ENCODE results near the gene SLC27A1. TPM values are rescaled to one million over a fixed set of nuclear protein-coding genes. Genes with fewer than 3 reads are reported as not detected.

SLC27A1 gene
- total RNA-seq, 1 donor from 2014 or later, result 4.3 TPM

DNA sequence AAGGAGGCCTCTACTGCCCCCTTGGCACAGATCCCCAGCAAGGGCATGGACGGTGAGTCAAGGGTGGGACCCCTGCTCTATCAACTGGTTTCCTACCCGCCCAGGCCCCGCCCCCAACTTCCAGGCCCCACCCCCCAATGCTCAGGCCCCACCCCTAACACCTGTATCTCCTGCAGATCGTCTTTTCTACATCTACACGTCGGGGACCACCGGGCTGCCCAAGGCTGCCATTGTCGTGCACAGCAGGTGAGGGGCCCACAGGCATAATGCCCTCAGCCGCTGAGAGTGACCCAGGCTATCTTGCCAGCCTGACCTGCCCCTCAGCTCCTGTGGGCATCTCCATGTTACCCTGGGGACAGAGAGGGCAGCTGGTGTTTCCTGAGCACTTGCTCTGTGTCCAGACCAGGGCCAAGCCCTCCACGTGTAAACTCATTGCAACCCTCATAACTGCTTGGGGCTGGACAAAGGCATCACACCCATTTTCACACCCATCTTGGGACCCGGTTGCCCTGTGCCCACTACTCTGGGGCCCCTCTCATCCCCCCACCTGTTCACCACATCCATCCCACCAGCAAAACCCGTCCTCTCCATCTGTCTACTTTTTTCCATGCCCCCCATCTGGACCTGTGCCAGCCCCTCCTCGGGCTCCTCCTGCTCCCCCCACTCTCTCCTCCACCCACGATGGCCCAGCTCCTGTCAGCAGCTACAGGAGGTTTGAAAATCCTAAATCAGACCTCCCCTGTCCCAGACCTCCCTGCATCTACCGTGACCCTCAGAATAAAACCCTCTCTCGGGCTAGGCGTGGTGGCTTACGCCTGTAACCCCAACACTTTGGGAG lies 17.2 kb downstream of the SLC27A1 start:
- Mint-ChIP-seq H3K27me3 (no peaks in the 10 kb centered on the region), H3K4me1 (peaks cover 13% of the 10 kb centered on the region), H3K4me3 (no peak overlapping the region), H3K27ac (no peak overlapping the region), H3K9me3 (no peaks in the 10 kb centered on the region), H3K36me3 (ENCODE audit: low read depth) (no peaks in the 10 kb centered on the region)
- DNase-seq, result no peak
- no peak for ATAC-seq (ENCODE audit: low read depth)
- POLR2A ChIA-PET, result no interaction called here
- intact Hi-C loops (cut with micrococcal nuclease), result no loop called here
- CTCF ChIA-PET, result interaction anchor here (2.0 kb wide), 1 partner anchor 9 kb away, joined by 5 read pairs; no protein-coding TSS in a partner anchor
- TF ChIP-seq, protein P1, sequence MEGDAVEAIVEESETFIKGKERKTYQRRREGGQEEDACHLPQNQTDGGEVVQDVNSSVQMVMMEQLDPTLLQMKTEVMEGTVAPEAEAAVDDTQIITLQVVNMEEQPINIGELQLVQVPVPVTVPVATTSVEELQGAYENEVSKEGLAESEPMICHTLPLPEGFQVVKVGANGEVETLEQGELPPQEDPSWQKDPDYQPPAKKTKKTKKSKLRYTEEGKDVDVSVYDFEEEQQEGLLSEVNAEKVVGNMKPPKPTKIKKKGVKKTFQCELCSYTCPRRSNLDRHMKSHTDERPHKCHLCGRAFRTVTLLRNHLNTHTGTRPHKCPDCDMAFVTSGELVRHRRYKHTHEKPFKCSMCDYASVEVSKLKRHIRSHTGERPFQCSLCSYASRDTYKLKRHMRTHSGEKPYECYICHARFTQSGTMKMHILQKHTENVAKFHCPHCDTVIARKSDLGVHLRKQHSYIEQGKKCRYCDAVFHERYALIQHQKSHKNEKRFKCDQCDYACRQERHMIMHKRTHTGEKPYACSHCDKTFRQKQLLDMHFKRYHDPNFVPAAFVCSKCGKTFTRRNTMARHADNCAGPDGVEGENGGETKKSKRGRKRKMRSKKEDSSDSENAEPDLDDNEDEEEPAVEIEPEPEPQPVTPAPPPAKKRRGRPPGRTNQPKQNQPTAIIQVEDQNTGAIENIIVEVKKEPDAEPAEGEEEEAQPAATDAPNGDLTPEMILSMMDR (IDR thresholded peaks at IDR 0.05), result no peak

DNA sequence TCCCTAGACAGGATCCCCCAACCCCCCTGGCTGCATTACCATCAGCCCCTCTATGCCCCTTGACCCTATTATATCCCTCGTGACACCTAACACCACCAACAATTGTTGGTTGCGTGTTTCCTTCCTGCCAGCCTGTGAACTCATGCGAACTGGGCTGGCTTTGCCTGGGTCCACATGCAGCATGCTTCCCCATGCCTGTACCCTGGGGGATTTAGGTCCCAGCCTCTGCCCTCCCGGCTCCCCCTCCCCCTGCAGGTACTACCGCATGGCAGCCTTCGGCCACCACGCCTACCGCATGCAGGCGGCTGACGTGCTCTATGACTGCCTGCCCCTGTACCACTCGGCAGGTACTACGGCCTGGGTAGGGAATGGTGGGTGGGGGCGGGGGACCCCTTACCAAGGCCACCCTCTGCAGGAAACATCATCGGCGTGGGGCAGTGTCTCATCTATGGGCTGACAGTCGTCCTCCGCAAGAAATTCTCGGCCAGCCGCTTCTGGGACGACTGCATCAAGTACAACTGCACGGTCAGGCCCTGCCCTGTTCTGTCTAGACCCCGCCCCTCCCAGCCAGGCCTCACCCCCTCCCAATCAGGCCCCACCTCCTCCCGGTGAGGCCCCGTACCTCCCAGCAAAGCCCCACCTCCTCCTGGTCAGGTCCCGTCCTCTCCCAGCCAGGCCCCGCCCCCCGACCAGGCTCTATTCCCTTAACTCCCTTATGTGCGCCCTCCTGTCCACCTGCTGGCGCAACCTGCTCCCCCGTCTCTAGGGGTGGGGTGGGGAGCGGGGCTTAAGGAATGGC lies 18.5 kb downstream of the SLC27A1 start:
- TF ChIP-seq, protein P1 (IDR thresholded peaks at IDR 0.05), result no peak
- Mint-ChIP-seq H3K4me1 (peaks cover 13% of the 10 kb centered on the region), H3K27ac (no peak overlapping the region), H3K9me3 (no peaks in the 10 kb centered on the region), H3K4me3 (peak overlapping the region; percentile 48), H3K36me3 (ENCODE audit: low read depth) (no peaks in the 10 kb centered on the region), H3K27me3 (no peaks in the 10 kb centered on the region)
- DNase-seq (peak; percentile 44), ATAC-seq (ENCODE audit: low read depth) (peak; percentile 100)
- intact Hi-C loops (cut with micrococcal nuclease), result no loop called here
- ChIA-PET POLR2A (interaction anchor here (0.6 kb wide), 1 partner anchor 196 kb away, joined by 4 read pairs; no protein-coding TSS in a partner anchor), CTCF (interaction anchor here (2.0 kb wide), 1 partner anchor 8 kb away, joined by 5 read pairs; no protein-coding TSS in a partner anchor)

GRCh38 chr19:17489392-17490030 lies 19.2 kb downstream of the SLC27A1 start:
- Mint-ChIP-seq H3K36me3 (ENCODE audit: low read depth) (no peaks in the 10 kb centered on the region), H3K27me3 (no peaks in the 10 kb centered on the region), H3K27ac (no peak overlapping the region), H3K4me1 (peaks cover 13% of the 10 kb centered on the region), H3K9me3 (no peaks in the 10 kb centered on the region), H3K4me3 (peak overlapping the region; percentile 7)
- intact Hi-C loops (cut with micrococcal nuclease), result no loop called here
- TF ChIP-seq, protein P1 (IDR thresholded peaks at IDR 0.05), result no peak
- ChIA-PET CTCF (no interaction called here), POLR2A (interaction anchor here (0.6 kb wide), 1 partner anchor 197 kb away, joined by 4 read pairs; no protein-coding TSS in a partner anchor)
- ATAC-seq (ENCODE audit: low read depth) (no peak), DNase-seq (no peak)

GRCh38 chr19:17490411-17490810 lies 20.1 kb downstream of the SLC27A1 start:
- TF ChIP-seq, protein P1 (IDR thresholded peaks at IDR 0.05), result no peak
- no peak for ATAC-seq (ENCODE audit: low read depth)
- ChIA-PET POLR2A (interaction anchor here (0.9 kb wide), 1 partner anchor 21 kb away, joined by 3 read pairs; the partner anchor contains the start of gene PGLS), CTCF (no interaction called here)
- Mint-ChIP-seq H3K4me1 (peaks cover 13% of the 10 kb centered on the region), H3K9me3 (no peaks in the 10 kb centered on the region), H3K27me3 (no peaks in the 10 kb centered on the region), H3K27ac (no peak overlapping the region), H3K4me3 (no peak overlapping the region), H3K36me3 (ENCODE audit: low read depth) (no peaks in the 10 kb centered on the region)
- no peak for DNase-seq
- intact Hi-C loops (cut with micrococcal nuclease), result no loop called here

Measured in activated B cell treated with CpG ODN at 0.5 μM for 24 hours (primary cell).